HG03442 (cell line): ENCODE results near the gene ZSWIM4.

Experiments
- ATAC-seq: cut with Tn5 transposase; IDR thresholded peaks from one replicate; pipeline ENCODE4 v1.9.1; 2021; ENCODE audit warnings: mild to moderate bottlenecking, moderate library complexity; ENCODE audit not compliant: unreplicated experiment

The ZSWIM4 gene

DNA sequence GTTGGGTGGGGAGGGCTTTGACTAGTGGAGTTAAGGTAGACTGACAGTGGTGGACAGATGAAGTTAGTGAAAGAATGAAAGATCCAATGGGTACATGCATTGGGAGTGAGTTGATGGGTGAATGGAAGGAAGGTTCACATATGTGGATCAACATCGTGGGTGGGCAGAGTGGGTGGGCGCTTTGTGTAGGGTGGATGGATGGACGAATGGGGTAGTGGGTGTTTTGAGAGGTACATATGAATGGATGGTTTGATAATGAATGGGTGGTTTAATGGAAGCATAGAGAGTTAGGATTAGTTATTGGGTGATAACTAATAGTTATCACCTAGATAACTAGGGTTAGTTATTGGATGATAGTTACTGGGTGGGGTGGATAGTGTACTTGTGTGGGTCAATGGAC lies 11.5 kb downstream of the ZSWIM4 start:
- ATAC-seq: no peak

- ATAC-seq: no peak
Measured at GRCh38 chr19:13807421-13808021, 12.3 kb downstream of the ZSWIM4 start.

DNA sequence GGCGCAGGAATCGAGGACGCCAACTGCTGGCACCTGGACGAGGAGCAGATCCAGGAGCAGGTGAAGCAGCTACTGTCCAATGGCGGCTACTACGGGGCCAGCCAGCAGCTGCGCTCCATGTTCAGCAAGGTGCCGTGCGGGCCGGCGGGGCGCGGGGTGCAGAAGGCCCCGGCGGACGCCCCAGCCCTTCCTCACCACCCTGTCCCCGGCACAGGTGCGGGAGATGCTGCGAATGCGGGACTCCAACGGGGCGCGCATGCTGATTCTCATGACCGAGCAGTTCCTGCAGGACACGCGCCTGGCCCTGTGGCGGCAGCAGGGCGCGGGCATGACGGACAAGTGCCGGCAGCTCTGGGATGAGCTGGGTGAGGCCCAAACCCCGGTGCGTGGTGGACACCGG lies 13.6 kb downstream of the ZSWIM4 start:
- ATAC-seq: no peak

- no peak for ATAC-seq
Measured at GRCh38 chr19:13812544-13812943, 17.3 kb downstream of the ZSWIM4 start.

GRCh38 chr19:13813147-13813546 lies 17.9 kb downstream of the ZSWIM4 start:
- no peak for ATAC-seq

DNA sequence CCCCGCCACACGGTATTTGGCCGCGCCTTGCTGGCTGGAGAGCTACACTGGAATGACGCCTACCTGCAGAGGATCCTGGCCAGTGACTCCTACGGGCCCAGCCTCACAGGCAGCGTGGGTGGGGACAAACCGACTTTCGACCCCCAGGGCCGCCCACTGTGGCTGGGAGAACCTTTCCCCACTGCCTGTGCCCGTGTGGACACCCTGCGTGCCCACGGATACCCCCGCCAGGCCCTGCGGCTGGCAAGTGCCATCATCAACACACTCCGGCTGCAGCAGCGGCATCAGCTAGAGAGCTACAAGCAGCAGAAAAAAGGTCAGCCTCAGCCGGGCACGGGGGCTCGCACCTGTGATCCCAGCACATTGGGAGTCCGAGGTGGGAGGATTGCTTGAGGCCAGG lies 19.3 kb downstream of the ZSWIM4 start:
- ATAC-seq: no peak

- peak; percentile 55 for ATAC-seq
Measured at GRCh38 chr19:13817018-13817614, 21.9 kb downstream of the ZSWIM4 start.

DNA sequence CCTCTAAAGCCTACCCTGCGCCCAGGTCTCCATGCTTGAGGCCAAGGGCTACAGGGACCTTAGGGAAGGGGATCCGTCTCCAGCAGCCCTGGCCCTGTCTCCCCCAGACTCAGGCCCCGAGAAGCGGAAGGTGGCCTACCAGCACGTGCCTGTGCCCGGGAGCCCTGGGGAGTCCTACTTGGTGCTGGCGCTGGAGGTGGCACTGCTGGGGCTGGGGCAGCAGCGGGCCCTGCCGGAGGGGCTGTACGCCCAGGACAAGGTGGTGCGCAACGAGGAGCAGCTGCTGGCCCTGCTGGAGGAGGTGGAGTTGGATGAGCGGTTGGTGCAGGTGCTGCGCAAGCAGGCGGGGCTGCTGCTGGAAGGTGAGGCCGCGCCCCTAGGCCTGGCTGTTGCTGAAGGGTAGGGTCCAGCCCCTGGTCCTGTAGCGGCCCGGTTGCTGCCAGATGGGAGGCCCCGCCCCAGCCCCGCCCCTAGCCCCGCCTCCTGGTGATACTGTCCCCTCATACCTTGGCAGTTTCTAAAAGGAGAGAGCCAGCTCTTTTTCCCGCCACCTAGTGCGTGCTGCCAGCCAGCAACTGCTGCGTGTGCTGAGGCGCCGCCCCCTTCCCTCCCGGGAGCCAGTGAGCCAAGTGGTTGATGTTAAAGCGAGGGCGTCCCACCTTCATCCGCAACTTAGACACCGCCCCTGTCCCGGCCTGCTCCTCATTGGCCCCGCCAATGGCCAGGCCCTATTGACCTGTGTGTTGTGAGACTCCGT lies 22.6 kb downstream of the ZSWIM4 start:
- ATAC-seq: peak; percentile 46

- ATAC-seq: no peak
Measured at GRCh38 chr19:13819238-13819637, 24.0 kb downstream of the ZSWIM4 start.

GRCh38 chr19:13821292-13821691 lies 26.0 kb downstream of the ZSWIM4 start:
- no peak for ATAC-seq

DNA sequence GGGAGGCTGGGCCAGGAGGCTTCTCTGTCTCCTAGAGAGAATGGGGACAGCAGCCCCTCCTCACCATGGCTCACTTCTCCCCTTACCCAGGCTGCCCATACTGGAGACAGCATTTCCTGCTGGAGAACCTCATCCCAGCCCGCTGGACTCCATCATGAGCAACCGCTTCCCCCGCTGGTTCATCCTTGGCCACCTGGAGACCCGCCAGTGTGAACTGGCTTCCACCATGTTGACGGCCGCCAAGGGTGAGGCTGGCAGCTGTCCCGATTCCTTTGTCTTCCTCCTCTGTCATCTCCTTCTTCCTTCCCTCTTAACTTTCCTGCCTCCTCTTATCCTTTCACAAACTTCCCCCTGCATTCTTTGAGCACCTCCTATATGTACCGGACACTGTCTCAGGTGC lies 28.0 kb downstream of the ZSWIM4 start:
- ATAC-seq: no peak

- ATAC-seq: no peak
Measured at GRCh38 chr19:13823901-13824300, 28.7 kb downstream of the ZSWIM4 start.

- ATAC-seq: no peak
Measured at GRCh38 chr19:13824703-13825102, 29.5 kb downstream of the ZSWIM4 start.

- no peak for ATAC-seq
Measured at GRCh38 chr19:13825489-13826441, 30.5 kb downstream of the ZSWIM4 start.

DNA sequence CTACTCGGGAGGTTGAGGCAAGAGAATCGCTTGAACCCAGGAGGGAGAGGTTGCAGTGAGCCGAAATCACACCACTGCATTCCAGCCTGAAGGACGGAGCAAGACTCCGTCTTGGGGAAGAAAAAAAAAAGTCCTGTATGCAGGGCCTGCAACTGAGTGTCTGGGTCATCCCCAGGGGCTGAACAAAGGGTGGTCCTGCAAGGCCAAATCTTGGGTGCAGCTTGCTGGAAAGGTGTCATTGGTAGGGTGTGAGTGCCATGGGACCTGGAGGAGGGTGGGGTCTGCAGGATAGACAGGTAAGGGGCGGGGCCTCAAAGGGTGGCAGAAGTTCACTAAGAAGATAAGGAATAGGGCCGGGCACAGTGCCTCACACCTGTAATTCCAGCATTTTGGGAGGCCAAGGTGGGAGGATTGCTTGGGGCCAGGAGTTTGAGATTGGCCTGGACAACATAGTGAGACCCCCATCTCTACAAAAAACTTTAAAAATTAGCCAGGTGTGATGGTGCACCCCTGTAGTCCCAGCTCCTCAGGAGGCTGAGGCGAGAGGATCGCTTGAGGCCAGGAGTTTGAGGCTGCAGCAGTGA lies 31.5 kb downstream of the ZSWIM4 start:
- ATAC-seq: no peak

GRCh38 chr19:13827656-13828055 lies 32.4 kb downstream of the ZSWIM4 start:
- no peak for ATAC-seq

GRCh38 chr19:13830114-13830740 lies 35.0 kb downstream of the ZSWIM4 start:
- no peak for ATAC-seq

DNA sequence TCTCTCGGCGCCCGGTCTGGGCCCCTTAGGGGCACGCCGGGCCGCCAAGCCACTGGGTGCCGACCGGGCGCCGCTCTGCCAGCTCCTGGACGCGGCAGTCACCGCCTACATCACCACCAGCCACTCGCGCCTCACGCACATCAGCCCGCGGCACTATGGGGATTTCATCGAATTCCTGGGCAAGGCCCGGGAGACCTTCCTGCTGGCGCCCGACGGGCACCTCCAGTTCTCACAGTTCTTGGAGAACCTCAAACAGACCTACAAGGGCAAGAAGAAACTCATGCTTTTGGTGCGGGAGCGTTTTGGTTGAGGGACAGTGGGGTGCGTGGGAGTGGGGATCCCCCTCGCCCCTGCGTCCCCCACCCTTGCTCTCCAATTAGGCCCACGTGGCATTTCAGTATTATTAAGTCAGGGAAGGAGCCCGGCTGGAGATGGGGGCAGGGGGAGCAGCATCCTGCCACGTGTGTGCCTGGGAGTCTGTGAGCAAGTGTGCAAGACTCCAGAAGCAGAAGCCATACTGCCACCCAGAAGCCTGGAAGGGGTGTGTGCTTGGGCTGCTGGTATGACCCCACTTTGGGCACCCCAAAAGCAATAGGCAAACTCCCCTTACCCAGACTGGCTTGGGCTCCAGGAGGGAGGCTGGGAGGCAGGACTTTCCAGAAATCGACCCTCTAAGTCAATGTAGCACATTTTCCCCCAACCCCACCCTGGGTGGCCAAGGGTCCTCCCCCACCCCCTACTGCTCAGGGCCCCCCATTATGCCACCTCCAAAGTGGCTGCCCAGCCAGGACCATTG lies 35.7 kb downstream of the ZSWIM4 start:
- ATAC-seq: no peak
